Measurements from ENCODE around the gene CFAP74. TPM values are rescaled to one million over a fixed set of nuclear protein-coding genes. Genes with fewer than 3 reads are reported as not detected.
A peak's percentile ranks its signal among the peaks of the same experiment; 100 is the strongest.

Gene CFAP74
- total RNA-seq, 3 donors from 2014 or later: 0.29 to 0.98 TPM; not detected in 1

DNA sequence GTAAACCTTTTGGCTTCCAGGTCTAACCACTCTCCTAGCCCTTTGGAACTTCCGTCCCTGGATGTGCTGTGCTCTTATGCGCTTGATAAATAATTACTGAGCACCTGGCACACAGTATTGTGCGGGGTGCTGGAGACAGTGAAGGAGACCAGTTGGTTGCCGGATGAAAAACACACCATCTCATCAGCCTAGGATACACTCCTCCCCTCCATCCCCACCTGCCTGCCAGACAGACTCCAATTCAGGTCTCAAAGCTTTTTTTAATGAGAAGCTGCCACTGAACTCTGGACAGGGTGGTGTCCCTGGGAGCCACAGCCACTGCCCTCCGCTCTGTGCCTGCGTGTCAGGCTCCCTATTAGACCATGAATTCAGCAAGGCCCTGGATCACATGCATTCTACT, 121.9 kb downstream of the CFAP74 start:
- TF ChIP-seq, protein P1, sequence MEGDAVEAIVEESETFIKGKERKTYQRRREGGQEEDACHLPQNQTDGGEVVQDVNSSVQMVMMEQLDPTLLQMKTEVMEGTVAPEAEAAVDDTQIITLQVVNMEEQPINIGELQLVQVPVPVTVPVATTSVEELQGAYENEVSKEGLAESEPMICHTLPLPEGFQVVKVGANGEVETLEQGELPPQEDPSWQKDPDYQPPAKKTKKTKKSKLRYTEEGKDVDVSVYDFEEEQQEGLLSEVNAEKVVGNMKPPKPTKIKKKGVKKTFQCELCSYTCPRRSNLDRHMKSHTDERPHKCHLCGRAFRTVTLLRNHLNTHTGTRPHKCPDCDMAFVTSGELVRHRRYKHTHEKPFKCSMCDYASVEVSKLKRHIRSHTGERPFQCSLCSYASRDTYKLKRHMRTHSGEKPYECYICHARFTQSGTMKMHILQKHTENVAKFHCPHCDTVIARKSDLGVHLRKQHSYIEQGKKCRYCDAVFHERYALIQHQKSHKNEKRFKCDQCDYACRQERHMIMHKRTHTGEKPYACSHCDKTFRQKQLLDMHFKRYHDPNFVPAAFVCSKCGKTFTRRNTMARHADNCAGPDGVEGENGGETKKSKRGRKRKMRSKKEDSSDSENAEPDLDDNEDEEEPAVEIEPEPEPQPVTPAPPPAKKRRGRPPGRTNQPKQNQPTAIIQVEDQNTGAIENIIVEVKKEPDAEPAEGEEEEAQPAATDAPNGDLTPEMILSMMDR (IDR thresholded peaks at IDR 0.05): no peak
- TF ChIP-seq POLR2AphosphoS5 (IDR thresholded peaks at IDR 0.05): no peak
- no peak for TF ChIP-seq POLR2A (IDR thresholded peaks at IDR 0.05)
- H3K9me3 ChIP-seq: no peaks in the 10 kb centered on the region
- no peak overlapping the region for H3K27ac ChIP-seq
- H3K4me1 ChIP-seq: peaks cover 0 to 7% of the 10 kb centered on the region in 2 donors
- DNase-seq (ENCODE audit: low spot score in 2 of 2): no peak
- no peak overlapping the region for H3K4me3 ChIP-seq
- no peaks in the 10 kb centered on the region for H3K36me3 ChIP-seq
- no peaks in the 10 kb centered on the region for H3K27me3 ChIP-seq
- intact Hi-C loops (cut with DNase I; ENCODE audit: low total_unique reads): no loop called here

DNA sequence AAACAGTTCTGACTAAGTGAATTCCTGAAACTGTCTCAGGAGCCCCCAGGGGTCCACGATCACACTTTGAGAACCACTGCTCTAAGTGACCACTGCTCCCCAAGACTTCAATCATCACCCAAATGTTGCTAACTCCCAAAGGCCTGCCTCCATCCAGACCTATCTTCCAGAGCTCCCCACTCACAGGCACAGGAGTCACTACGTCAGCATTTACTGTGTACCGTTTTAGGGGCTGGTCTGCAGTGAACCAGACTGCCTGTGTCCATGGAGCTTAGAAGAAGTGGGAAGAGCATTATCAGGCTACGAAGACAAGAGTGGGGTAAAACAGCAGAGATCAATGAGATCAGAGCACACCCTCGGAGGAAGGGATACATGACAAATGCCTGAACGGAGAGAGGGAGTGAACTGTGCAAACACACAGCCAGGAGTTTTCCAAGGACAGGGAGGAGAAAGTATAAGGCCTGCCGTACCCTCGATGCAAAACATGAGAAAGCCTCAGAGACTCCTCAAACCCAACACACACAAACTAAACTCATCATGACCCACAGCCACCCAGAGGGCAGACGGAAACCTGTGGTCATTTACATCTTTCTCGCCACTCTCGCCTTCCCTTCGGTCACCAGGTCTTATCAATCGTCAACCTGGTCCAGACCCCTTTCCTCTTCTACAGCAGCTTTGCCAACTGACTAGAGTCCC, 122.8 kb downstream of the CFAP74 start:
- no peak for DNase-seq (ENCODE audit: low spot score in 2 of 2)
- Histone ChIP-seq H3K27ac (no peak overlapping the region), H3K36me3 (no peaks in the 10 kb centered on the region), H3K9me3 (no peaks in the 10 kb centered on the region), H3K4me3 (peak overlapping the region in 1 of 3 donors; percentile 15), H3K4me1 (peaks cover 0 to 7% of the 10 kb centered on the region in 2 donors), H3K27me3 (no peaks in the 10 kb centered on the region)
- TF ChIP-seq, protein P1 (IDR thresholded peaks at IDR 0.05): no peak
- no peak for TF ChIP-seq POLR2A (IDR thresholded peaks at IDR 0.05)
- TF ChIP-seq POLR2AphosphoS5 (IDR thresholded peaks at IDR 0.05): no peak
- intact Hi-C loops (cut with DNase I; ENCODE audit: low total_unique reads): no loop called here

DNA sequence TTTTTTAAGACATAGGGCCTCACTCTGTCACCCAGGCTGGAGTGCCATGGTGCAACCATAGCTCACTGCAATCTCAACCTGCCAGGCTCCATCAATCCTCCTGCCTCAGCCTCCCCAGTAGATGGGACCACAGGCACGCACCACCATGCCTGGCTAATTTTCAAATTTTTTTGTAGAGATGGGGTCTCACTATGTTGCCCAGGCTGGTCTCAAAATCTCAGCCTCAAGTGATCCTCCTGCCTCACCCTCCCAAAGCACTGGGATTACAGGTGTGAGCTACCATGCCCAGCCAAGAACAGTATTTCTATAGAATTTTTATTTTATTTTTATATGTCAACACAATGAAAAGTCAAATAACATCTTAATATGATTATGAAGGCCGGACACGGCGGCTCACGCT, 123.6 kb downstream of the CFAP74 start:
- Histone ChIP-seq H3K4me1 (peaks cover 0 to 7% of the 10 kb centered on the region in 2 donors), H3K36me3 (no peaks in the 10 kb centered on the region), H3K27me3 (no peaks in the 10 kb centered on the region), H3K27ac (no peak overlapping the region), H3K9me3 (no peaks in the 10 kb centered on the region), H3K4me3 (no peak overlapping the region)
- TF ChIP-seq POLR2AphosphoS5 (IDR thresholded peaks at IDR 0.05) (no peak), POLR2A (IDR thresholded peaks at IDR 0.05) (no peak)
- TF ChIP-seq, protein P1 (IDR thresholded peaks at IDR 0.05): no peak
- no peak for DNase-seq (ENCODE audit: low spot score in 2 of 2)
- intact Hi-C loops (cut with DNase I; ENCODE audit: low total_unique reads): no loop called here

DNA sequence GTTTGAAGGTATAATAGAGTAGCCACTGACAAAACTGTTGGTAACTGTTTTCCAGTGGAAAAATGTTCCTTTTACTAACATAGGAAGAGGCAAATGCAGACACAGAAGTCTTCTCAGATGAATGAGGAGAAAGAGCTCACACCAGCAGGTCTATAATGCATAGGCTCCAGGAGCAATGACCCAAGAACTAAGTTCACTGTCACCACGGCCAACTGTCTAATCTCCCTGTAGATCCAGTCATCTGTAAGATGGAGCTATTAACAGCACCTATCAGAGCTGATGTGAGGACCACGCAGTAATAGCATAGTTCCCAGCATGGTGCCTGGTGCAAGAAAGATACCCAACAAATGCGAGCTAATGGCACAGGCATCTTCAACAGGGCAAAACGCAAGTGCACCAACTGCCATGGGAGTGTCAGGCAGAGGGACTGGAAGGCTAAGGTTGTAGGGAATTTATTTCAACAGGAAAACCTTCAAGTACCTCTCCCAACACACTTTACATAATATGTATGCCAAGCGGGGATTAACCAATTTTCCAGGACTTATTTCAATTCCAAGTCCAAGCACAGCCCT, 125.6 kb downstream of the CFAP74 start:
- peaks cover 11 to 12% of the 10 kb centered on the region in 2 donors for H3K4me1 ChIP-seq
- intact Hi-C loops (cut with DNase I; ENCODE audit: low total_unique reads): no loop called here

More for the DNA sequence above, 125.6 kb downstream of the CFAP74 start:
- no peak for DNase-seq (ENCODE audit: low spot score in 2 of 2)
- H3K4me3 ChIP-seq: no peak overlapping the region
- TF ChIP-seq POLR2A (IDR thresholded peaks at IDR 0.05): no peak
- TF ChIP-seq, protein P1 (IDR thresholded peaks at IDR 0.05): no peak
- no peaks in the 10 kb centered on the region for H3K36me3 ChIP-seq
- H3K9me3 ChIP-seq: no peaks in the 10 kb centered on the region
- no peak overlapping the region for H3K27ac ChIP-seq
- H3K27me3 ChIP-seq: no peaks in the 10 kb centered on the region
